HG03342 (cell line): ENCODE results near the gene ALK.

Experiments used
- ATAC-seq: cut with Tn5 transposase; IDR thresholded peaks from one replicate; pipeline ENCODE4 v1.9.1; 2021; ENCODE audit warnings: mild to moderate bottlenecking, moderate library complexity; ENCODE audit not compliant: unreplicated experiment

ALK gene

DNA sequence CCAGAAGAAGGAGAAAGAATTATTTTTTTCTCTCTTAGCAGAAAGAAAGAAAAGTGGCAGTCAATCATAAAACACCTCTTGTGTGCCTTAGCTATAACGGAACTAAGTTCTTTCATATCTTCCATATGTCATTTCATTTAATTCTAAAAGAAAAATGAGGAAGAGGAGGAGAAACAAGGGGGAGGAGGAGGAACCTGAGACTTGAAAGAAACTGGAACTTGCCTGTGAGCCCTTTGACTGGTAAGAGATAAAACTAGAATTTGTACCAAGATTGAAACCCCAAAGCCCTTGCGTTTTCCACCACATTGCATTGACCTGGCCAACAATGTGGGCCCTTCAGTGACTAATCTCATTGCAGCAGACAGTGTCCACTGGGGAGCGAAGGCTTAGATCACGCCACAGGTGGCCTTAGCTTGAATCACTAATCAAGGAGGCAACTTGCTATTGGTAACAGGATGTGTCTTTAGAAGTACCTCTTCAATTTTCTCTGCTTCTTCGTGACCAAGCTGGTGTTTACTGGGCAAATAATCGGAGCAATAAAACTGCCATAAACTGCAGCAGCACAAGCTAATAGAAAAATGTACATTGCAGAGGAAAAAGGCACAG, 498.2 kb downstream of the ALK start:
- ATAC-seq: no peak

DNA sequence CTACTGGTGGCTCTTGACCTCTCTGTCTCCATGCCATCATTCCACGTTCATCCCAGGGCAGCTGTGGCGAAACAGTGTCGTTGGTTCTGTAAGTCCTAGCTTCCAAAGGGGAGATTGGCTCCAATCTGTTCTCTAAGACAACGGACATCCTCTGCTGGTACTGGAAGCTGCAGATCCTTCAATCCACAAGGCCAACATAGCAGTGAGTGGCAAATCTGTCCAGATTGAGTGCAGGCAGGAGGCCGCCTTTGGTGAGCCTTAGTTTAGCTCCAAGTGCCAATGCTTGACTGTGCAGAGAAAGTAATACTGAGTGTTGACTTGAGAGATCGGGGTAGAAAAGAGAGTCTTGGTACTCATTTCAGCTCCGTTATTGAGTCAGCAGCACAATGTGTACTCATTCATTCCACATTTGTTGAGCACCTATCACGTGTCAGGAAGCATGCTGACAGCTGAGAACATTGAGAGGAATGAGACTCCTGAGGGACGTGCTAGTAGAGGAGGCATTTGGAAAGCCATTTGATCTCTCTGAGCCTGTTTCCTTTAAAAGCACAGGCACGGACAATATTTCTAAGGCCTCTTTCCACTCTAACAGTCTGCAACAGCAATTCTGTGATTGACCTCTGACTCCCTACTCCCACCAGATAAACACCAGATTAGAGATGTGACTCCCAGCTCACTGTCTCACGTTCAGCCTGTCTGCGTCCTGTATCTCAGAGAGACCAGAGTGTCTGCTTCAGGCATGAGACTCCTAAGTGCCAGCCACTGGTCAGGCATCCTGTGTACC, 500.2 kb downstream of the ALK start:
- ATAC-seq: no peak

DNA sequence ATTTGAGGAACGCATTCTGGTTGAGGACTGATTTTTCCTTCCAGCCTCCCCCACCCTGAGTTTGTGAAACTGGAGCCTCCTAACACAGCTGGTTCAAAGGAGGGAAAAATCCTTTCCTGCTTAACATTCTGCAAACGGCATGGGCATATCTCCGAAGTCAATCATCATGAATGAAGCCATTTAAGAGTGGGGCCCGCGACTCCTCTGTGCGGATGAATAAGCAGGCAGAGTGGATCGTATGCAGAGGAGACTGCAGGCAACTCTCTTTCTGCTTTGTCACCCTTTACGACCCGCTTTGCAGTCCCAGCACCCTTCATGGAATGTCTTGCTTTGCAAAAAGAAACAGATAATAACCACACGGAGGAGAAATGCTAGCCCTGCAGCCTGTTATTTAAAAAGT, 500.9 kb downstream of the ALK start:
- ATAC-seq: no peak

DNA sequence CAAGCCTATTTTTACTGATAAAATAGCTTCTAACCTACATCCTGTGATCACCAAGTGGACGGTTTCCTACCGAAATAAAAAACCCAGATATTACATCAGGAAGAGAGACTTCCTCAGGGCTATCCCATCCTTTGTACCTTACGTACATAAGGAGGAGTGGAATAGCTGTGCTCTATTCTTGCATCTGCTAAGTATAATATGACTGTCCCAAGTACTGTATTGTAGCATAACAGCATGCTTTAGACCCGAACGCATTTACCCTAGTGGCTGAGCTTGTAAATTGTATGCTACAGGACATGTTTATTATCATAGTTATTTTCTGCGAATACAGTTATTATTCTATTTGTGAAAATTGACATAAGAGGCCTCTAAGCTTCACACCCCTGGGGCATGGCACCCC, 503.8 kb downstream of the ALK start:
- no peak for ATAC-seq

DNA sequence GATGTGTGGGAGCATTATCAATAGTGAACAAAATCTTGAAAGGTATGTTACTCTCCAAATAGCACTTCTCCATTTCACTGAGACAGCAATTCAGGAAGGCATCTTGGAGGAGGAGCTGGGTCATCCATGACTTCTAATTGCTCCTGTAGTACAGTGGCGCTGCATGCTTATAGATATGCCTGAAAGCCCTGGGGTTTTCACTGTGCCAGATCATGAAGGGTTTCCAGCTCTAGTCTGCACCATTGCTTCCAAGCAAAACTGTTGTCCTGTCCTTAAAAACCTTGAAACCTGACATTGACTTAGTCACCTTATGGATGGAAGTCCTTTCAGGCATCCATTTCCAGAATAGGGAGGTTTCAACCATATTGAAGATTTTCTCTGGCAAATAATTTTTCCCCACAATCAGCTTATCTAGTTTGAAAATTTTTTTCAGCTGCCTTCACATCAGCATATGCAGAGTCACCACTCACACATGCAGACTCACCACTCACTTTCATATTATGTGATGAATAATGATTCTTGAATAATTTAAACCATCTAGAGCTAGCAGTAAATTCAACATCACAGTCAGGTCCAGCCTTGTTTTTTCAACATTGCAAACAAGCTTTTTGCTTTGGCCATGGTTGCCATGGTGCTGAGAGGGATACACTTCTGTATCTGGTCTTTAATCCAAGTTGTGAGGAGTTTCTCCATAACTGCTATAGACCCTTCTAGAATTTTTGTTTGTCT, 509.0 kb downstream of the ALK start:
- no peak for ATAC-seq

DNA sequence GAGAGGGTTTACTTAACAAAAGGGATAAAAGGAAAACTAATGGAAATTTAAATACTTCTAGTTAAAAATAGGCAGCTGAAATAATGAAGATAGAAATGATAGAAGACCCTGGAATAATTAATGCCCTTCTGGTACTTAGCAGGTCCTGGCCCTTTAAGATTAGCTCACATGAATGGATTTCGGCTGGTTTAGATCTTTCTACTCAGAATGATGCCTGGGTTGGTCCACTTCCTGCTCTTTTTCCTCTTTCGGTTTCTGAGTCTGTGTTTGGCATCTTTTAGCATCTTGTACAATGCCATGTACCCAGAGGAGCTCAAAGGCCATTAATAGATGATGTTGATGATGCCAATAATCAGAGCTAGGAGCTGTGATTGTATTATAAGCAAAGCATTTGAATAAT, 515.7 kb downstream of the ALK start:
- ATAC-seq: no peak

DNA sequence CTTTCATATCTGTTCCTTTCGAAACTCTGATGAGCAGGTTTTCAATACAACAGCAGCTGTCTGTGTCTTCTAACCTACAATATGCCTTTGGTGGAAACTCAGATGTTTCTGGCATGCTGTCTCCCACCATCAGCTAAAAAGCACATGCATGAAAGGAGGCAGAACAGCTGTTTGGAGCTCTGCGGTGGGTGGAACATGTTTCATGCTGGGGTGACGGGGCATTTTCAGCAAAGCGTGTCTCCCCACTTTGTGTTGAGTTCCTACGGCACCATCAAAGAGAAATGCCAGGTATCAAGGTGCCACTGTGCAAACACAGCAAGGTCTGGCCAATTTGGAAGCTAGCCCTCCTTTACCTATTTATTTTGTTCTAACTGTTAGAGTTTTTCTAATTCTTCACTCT, 516.1 kb downstream of the ALK start:
- ATAC-seq: no peak

DNA sequence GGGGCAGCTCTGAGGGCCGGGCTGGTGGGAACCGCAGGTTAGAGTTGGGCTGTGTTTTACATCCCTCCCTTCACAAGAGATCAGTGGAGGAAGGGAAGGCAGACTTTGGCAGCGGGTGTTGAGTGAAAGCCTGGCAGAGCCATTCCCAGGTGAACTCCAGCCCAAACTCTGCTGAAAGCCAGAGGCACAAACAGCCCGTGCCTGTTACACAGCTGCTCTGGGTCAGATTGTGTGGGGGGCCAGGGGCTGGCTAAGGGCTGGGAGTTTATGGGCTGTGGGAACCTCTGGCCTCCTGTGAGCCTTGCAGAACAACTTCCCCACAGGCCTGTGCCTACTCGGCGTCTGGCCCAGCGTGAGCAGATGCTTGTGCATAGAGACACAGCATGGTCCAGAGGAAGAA, 519.4 kb downstream of the ALK start:
- no peak for ATAC-seq

DNA sequence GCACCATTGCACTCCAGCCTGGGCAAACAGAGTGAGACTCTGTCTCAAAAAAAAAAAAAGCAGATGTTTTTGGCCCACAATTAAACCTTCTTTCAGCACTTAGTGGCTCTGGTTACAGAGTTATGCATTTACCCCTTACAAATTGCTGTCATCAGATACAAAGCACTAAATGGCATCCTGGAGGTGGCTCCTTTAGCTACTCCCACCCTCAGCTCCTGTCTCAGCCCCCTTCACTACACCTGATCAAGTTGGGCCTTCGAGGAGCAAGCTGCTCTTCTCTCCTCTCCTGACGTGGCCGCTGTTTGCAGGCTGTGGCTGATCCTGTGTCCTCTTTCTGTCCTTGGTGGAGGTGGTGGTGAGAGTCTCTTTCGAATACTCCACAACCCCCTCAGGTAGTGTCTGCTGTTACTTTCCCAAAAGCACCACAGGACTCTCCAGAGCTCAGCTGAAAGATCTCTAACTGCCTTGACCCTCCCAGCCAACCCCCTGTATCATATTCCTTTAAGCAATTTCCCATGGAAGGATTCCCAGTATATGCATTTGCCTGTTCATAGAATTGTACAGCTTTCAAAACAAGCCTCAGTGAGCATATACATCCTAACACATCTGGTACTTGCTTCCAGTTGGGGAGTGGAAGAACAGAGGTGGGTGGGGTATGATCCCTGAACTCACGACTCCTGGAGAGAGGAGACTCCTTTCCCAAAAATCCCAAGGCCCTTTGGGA, 520.3 kb downstream of the ALK start:
- no peak for ATAC-seq

DNA sequence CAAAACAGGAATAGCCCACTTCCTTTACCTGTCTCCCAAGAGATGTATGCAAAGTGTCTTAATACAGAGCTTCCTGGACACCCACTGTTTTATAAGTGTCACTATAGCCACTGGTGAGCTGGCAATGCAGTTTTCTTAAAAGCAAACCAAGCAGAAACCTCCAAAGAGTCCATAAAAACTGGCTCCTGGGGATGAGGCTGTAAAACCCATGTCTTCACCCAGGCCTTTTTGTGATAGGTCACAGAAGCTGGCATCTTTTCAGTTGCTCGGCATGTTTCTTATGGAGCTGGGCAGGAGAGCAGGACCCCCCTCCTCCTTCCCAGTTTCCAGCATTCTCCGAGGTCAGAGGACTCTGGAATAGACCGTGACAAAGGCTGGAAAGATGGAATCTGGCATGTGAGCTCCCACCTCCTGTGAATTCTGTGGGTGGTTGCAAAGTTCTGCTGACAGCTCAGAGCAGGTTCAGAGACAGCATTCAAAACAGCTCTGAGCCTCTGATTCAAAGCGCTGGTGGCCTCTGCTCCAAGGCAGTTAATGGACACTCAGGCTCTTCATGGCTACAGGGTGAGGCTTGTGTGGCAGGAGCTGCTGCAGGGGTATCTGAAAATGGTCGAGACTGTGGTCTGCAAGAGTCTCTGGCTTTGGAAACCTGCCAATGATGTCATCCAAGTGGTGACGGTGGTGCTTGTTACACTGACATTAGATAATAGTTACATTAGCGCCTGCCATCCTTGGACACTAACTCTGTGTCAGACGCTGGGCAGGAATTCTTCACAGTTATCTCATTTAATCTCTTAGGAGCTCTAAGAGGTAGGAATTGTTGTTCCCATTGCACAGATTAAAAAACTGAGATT, 522.8 kb downstream of the ALK start:
- ATAC-seq: no peak

DNA sequence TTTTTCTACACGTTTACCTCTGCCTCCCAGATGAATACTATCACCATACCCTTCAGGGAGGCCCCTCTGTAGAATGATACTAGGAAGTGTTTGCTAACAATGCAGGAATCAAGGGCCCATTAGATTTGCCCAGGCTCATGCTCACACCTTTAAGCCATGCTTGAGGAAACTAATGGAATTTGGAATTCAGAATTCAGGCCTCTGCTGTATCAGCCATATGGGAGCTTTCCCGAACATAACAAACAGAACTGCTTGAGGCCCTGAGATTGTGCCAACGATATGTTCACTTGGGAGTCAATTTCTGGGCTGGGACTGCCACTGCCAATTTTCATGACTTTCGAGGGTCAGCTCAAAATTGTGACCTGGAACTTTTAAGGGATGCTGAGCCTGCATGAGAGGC, 523.7 kb downstream of the ALK start:
- ATAC-seq: no peak

DNA sequence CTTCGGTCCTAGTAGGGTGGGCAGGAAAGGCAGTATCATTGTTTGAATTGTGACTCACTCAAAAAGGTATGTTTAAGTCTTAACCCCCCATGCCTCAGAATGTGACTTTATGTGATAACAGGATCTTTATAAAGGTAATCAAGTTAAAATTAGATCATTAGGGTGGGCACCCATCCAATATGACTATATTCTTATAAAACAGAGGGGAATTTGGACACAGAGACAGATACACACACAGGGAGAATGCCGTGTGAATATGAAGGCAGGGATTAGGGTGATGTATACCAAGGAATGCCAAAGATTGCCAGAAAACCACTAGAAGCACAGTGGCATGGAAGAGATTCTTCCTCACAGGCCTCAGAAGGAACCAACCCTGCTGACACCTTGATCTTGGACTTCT, 524.3 kb downstream of the ALK start:
- no peak for ATAC-seq

DNA sequence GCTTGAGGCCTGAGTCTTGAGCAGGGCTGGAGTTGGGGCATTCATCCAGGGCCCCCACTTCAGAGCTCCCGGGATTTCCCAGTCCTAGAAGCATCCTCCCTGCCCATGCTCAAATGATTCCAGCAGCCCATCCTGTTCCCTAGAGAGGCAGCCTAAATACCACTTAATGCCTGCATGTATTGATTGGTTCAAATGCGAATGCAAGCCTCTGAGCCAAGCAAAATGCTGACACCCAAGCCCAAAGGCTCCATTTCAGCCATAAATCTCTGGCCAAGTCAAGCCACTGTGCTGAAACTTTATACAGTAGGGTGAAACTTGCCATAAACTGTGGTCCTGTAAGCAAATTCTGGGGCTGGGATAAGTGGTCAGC, 526.4 kb downstream of the ALK start:
- no peak for ATAC-seq

DNA sequence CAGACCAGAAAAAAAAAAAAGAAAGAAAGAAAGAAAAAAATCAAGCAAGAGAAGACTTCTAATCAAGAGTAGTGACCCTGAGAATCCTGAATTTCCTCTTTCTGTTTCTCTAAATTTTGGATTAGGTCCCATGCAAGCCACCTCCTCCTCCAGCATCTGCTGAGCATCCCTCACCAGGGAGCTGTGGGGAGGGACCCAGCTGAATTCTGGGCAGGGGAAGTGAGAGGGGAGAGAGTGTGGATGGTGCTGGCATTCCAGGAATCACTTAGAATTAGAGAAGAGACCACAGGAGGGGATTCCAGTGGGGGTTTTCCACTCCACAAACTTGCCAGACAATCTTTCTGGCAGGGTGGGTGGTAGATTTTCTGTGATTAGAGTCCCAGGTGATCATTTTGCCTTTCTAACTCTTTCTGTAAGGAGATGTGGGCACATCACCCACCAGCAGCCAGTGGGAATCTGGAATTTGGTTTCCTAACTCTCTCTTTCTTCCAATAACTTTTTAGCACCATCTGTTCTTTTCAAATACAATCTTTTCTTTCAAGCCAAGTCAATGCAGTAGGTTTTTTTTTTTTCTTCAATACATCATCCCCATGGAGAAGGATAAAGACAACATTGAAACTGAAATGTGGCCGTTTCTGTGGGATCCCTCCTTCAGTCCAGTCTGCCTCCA, 526.9 kb downstream of the ALK start:
- no peak for ATAC-seq

DNA sequence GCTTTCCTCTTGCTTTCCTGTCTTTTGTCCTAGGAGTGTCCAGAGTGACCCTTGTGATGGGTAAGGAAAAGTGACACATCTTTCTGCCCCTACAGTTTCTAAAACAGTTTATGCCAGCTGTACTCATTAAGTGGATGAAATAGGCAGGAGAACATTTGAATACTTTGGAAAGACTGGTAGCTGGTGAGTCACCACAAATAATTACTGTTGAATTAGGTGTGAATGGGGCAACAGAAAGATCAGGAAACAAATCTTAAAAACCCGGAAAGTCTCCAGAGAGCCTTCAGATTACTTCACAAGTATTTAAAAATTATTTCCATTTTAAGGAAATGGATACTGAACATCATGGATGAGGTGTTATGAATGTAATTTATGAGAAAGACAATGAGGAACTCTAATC, 527.7 kb downstream of the ALK start:
- ATAC-seq: no peak

DNA sequence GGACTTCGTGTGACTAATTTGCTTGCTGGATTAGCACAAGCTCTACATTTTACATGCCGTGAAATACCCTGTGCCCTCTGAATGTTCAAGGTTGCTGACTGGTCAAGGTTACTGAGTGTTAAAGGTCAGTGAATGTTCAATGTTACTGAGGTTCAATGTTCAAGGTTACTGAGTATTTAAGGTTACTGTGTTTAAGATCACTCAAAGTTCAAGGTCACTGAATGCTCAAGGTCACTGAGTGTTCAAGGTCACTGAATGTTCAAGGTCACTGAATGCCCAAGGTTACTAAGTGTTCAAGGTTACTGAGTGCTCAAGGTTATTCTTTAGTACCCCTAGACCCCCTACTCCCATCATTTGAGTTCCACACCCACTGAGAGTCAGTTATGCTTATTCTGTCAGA, 528.6 kb downstream of the ALK start:
- no peak for ATAC-seq

DNA sequence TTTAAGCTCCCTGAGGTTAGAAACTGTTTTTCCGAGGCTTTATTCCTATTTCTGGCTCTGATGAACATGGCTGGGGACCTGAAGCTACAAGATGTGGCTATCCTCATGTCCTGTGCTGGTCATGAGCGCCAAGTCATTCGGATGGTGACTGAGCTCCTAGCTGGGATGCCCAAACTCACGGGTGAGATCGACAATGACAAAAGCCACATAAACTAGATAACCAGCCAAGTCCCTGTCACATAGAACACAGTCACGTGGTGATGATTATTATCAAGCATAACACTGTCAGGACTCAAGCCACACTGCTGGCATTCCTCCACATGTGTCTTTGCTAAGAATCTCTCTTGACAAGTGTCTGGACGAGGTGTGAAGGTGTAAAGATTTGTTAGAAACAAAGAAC, 531.2 kb downstream of the ALK start:
- ATAC-seq: no peak

DNA sequence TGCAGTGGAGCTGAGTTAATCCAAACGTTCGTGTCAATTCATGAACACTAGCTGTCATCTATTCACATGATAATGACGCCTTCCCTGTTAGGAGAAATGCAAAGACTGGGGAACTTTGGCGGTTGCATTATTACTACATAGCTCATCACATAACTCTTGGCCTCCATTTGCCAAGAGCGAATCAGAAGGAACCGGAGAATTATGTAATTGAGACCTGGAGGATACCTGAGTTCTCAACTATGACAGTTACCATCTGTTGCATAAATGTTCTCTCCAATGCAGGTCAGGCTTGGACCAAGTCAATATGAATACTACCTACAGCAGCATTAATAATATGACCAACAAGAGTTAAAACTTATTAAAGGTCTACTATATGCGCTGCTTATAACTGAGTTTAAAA, 531.7 kb downstream of the ALK start:
- no peak for ATAC-seq

DNA sequence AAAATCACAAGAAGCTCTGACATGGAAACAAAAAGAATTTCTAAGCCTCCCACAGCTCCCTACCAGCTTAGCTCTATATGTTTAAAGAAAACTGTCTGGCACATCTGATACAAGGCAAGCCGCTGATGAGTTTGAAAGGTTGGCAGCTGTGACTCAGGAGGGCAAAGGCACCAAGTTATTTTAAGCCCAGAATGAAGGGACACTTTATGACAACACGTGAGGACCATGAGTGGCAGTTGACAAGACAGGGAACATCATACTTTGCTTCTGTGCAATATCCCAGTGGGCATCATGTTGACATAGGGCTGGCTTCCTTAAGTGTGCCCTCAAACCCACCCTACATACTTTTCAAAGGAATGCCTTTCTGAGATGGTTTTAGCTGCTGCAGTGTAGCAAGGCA, 533.3 kb downstream of the ALK start:
- ATAC-seq: no peak

DNA sequence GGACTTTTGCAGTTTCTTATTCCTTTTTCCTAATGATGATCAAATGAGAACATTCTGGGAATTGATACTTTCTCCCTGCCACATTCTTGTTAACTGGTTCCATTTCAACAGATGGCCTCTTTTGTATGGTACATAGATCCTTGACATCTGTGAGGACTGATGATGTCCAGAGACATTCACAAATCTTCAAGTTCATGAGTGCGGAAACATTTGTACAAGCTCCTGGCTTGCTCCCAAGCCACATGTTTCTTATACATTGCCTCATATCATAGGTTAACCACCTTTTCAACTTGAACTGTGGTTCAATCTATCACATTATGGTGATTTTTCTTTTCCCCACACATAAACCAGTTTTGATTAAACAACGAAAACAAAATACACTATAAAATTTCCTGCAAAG, 538.9 kb downstream of the ALK start:
- ATAC-seq: no peak
